ENCODE results near the gene DCPS. TPM values are rescaled to one million over a fixed set of nuclear protein-coding genes. Genes with fewer than 3 reads are reported as not detected.
A peak's percentile ranks its signal among the peaks of the same experiment; 100 is the strongest.
"Not testable (repeated sequence)": the region's sequence is repeated elsewhere in the genome, so short reads cannot be mapped to it uniquely, and the experiment has no call there.

The DCPS gene
- total RNA-seq, 1 experiment from 2014 or later = 25.6 TPM

DNA sequence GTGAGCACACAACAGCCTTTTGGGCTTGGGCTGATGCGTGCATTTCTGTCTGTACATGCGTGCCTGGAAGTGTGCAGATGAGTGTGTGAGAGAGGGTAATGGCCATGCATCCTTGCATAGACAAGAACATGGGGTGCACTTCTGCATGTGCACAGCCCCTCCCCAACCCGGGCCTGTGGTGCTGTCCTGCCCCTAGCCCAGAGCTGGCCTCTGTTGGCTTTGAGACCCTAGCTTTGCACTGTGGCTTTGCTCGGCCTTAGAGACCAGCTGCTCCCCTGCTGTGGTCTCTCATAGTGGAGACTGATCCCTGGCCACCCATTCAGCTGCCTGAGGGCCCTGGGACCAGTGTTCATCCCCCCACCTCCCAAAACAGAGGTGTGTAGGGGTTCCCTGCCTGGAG, 77.0 kb downstream of the DCPS start:
- Histone ChIP-seq H3K4me1 (ENCODE audit: control insufficient read depth in 1 of 2, insufficient read depth in 2 of 2, low read length in 2 of 2) (no peaks in the 10 kb centered on the region), H3K4me3 (replicated peaks in 1 of 2; ENCODE audit: low read depth in 1 of 2, low read length in 2 of 2) (no peak overlapping the region), H3K27ac (ENCODE audit: low read depth, low read length) (no peak overlapping the region), H3K27me3 (ENCODE audit: insufficient read depth, low read length) (no peaks in the 10 kb centered on the region), H3K9ac (ENCODE audit: low read length) (no peak overlapping the region), H3K9me2 (ENCODE audit: insufficient read depth) (no peaks in the 10 kb centered on the region), H2AFZ (ENCODE audit: low read depth, low read length, poor library complexity, severe bottlenecking) (no peak overlapping the region), H3K36me3 (ENCODE audit: control insufficient read depth in 1 of 2, insufficient read depth in 2 of 2, low read length in 2 of 2) (no peaks in the 10 kb centered on the region), H3K9me3 (ENCODE audit: control insufficient read depth in 1 of 2, insufficient read depth in 1 of 2, low read depth in 1 of 2, low read length in 2 of 2) (no peaks in the 10 kb centered on the region), H3K79me2 (ENCODE audit: insufficient read depth, low read length) (no peaks in the 10 kb centered on the region), H4K20me1 (ENCODE audit: insufficient read depth) (no peaks in the 10 kb centered on the region), H3K4me2 (ENCODE audit: low read length) (no peak overlapping the region)
- intact Hi-C loops (cut with micrococcal nuclease) = no loop called here
- DNase-seq (ENCODE audit: low read depth, low spot score) (no peak), ATAC-seq (no peak)
- no TSS peak for BruUV-seq (replicated peaks)
- RAD21 ChIA-PET (ENCODE audit: low non-redundant PET in 1 of 2, low total read pairs in 2 of 2, uncharacterized antibody in 2 of 2, unreplicated experiment in 2 of 2) = no interaction called here
- TF ChIP-seq EGR1 (IDR thresholded peaks at IDR 0.05; ENCODE audit: low read depth) (no peak), YY1 (IDR thresholded peaks at IDR 0.05; ENCODE audit: extremely low read depth, insufficient replicate concordance, low read depth, low read length) (no peak), SRF (IDR thresholded peaks at IDR 0.05; ENCODE audit: low read depth) (no peak), EZH2phosphoT487 (IDR thresholded peaks at IDR 0.05; ENCODE audit: borderline replicate concordance) (no peak), JUND (IDR thresholded peaks at IDR 0.05) (no peak), CEBPB (IDR thresholded peaks at IDR 0.05; ENCODE audit: low read depth) (no peak), SP1 (IDR thresholded peaks at IDR 0.05; ENCODE audit: low read depth) (no peak), CBX3 (IDR thresholded peaks at IDR 0.05; ENCODE audit: low read depth) (no peak), ELF1 (IDR thresholded peaks at IDR 0.05; ENCODE audit: borderline replicate concordance, low read depth) (no peak)
- TF ChIP-seq, protein P1, sequence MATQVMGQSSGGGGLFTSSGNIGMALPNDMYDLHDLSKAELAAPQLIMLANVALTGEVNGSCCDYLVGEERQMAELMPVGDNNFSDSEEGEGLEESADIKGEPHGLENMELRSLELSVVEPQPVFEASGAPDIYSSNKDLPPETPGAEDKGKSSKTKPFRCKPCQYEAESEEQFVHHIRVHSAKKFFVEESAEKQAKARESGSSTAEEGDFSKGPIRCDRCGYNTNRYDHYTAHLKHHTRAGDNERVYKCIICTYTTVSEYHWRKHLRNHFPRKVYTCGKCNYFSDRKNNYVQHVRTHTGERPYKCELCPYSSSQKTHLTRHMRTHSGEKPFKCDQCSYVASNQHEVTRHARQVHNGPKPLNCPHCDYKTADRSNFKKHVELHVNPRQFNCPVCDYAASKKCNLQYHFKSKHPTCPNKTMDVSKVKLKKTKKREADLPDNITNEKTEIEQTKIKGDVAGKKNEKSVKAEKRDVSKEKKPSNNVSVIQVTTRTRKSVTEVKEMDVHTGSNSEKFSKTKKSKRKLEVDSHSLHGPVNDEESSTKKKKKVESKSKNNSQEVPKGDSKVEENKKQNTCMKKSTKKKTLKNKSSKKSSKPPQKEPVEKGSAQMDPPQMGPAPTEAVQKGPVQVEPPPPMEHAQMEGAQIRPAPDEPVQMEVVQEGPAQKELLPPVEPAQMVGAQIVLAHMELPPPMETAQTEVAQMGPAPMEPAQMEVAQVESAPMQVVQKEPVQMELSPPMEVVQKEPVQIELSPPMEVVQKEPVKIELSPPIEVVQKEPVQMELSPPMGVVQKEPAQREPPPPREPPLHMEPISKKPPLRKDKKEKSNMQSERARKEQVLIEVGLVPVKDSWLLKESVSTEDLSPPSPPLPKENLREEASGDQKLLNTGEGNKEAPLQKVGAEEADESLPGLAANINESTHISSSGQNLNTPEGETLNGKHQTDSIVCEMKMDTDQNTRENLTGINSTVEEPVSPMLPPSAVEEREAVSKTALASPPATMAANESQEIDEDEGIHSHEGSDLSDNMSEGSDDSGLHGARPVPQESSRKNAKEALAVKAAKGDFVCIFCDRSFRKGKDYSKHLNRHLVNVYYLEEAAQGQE (IDR thresholded peaks at IDR 0.05; ENCODE audit: low read depth) = no peak
- POLR2A ChIA-PET = no interaction called here
- CTCF ChIA-PET = no interaction called here

GRCh38 chr11:126381960-126382359, 78.1 kb downstream of the DCPS start:
- H3K9me3 ChIP-seq (ENCODE audit: control insufficient read depth in 1 of 2, insufficient read depth in 1 of 2, low read depth in 1 of 2, low read length in 2 of 2) = not testable (repeated sequence)

DNA sequence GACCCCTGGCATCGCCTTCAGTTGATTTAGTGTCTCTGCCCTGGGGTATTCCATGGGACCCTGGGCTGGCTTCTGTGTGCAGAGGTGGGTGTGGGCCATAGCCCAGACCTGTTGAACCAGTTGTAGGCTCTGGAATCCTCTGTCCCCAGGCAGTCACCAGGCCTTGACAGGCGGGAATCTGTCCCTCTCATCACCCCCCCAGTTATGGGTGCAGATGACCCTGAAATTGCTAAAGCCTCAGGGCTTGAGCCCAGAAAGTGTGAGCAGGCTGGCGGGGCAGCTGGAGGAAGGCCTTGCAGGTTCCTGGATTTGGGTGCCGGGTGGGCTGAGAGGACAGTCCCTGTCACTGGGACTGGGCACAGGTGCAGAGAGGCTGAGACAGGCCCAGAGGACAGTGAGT, 78.8 kb downstream of the DCPS start:
- H4K20me1 ChIP-seq (ENCODE audit: insufficient read depth); H3K27me3 ChIP-seq (ENCODE audit: insufficient read depth, low read length); H2AFZ ChIP-seq (ENCODE audit: low read depth, low read length, poor library complexity, severe bottlenecking); H3K36me3 ChIP-seq (ENCODE audit: control insufficient read depth in 1 of 2, insufficient read depth in 2 of 2, low read length in 2 of 2); CTCF ChIA-PET; POLR2A ChIA-PET; H3K4me2 ChIP-seq (ENCODE audit: low read length); H3K9ac ChIP-seq (ENCODE audit: low read length); H3K9me3 ChIP-seq (ENCODE audit: control insufficient read depth in 1 of 2, insufficient read depth in 1 of 2, low read depth in 1 of 2, low read length in 2 of 2); DNase-seq (ENCODE audit: low read depth, low spot score); intact Hi-C loops (cut with micrococcal nuclease); BruUV-seq (replicated peaks); RAD21 ChIA-PET (ENCODE audit: low non-redundant PET in 1 of 2, low total read pairs in 2 of 2, uncharacterized antibody in 2 of 2, unreplicated experiment in 2 of 2); H3K27ac ChIP-seq (ENCODE audit: low read depth, low read length); H3K9me2 ChIP-seq (ENCODE audit: insufficient read depth); H3K79me2 ChIP-seq (ENCODE audit: insufficient read depth, low read length); H3K4me1 ChIP-seq (ENCODE audit: control insufficient read depth in 1 of 2, insufficient read depth in 2 of 2, low read length in 2 of 2); H3K4me3 ChIP-seq (replicated peaks in 1 of 2; ENCODE audit: low read depth in 1 of 2, low read length in 2 of 2): not testable (repeated sequence)
- peak; percentile 23; the same call in 1 of the 2 replicates for ATAC-seq

More at GRCh38 chr11:126381960-126382359, 78.1 kb downstream of the DCPS start:
- POLR2A ChIA-PET; H4K20me1 ChIP-seq (ENCODE audit: insufficient read depth); H3K9ac ChIP-seq (ENCODE audit: low read length); H3K4me3 ChIP-seq (replicated peaks in 1 of 2; ENCODE audit: low read depth in 1 of 2, low read length in 2 of 2); H3K36me3 ChIP-seq (ENCODE audit: control insufficient read depth in 1 of 2, insufficient read depth in 2 of 2, low read length in 2 of 2); intact Hi-C loops (cut with micrococcal nuclease); H3K79me2 ChIP-seq (ENCODE audit: insufficient read depth, low read length); H3K9me2 ChIP-seq (ENCODE audit: insufficient read depth); BruUV-seq (replicated peaks); CTCF ChIA-PET; H3K27ac ChIP-seq (ENCODE audit: low read depth, low read length); RAD21 ChIA-PET (ENCODE audit: low non-redundant PET in 1 of 2, low total read pairs in 2 of 2, uncharacterized antibody in 2 of 2, unreplicated experiment in 2 of 2); H3K27me3 ChIP-seq (ENCODE audit: insufficient read depth, low read length); ATAC-seq; H2AFZ ChIP-seq (ENCODE audit: low read depth, low read length, poor library complexity, severe bottlenecking); H3K4me2 ChIP-seq (ENCODE audit: low read length); H3K4me1 ChIP-seq (ENCODE audit: control insufficient read depth in 1 of 2, insufficient read depth in 2 of 2, low read length in 2 of 2); DNase-seq (ENCODE audit: low read depth, low spot score): not testable (repeated sequence)
